ENCODE results near the gene PTX4. TPM values are rescaled to one million over a fixed set of nuclear protein-coding genes. Genes with fewer than 3 reads are reported as not detected.

PTX4 gene
- total and polyA plus RNA-seq, 5 donors from 2014 or later, result not detected

DNA sequence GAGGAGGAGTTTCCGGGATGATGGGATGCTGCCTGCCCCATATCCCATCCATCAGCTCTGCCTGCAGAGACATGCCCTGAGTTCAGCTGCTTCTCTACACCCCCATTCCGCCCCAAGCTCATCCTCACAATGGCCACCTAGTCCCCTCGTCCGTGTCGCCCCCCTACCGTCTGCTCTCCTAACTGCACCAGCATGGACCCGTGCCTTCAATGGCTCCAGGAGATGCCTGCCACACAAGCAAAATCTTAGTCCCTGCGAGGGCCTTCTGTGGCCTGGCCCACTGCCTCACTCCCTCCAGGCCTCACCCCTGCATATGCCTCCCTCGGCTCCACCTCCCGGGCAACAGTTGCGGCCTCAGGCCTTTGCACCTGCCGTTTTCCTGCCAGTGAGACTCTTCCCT, 2.6 kb upstream of the PTX4 start:
- Histone ChIP-seq H3K36me3 (ENCODE audit: control insufficient read depth, insufficient read depth, low read length) (no peaks in the 10 kb centered on the region), H3K27me3 (ENCODE audit: control insufficient read depth, insufficient read depth, low read length) (no peaks in the 10 kb centered on the region), H3K9me3 (ENCODE audit: control insufficient read depth in 2 of 2, low read length in 2 of 2) (no peaks in the 10 kb centered on the region), H3K27ac (ENCODE audit: insufficient read depth, low read length, poor library complexity, severe bottlenecking) (no peak overlapping the region), H3K4me3 (ENCODE audit: low read depth, low read length) (no peak overlapping the region), H3K4me1 (ENCODE audit: control insufficient read depth, insufficient read depth, low read length, poor library complexity, severe bottlenecking) (peaks cover 20% of the 10 kb centered on the region)
- no peaks in the 10 kb centered on the region for H3K36me3 Mint-ChIP-seq
- no peaks in the 10 kb centered on the region for H3K27me3 Mint-ChIP-seq
- no peaks in the 10 kb centered on the region for H3K9me3 Mint-ChIP-seq
- H3K4me1 Mint-ChIP-seq, result peaks cover 5 to 21% (median 7%) of the 10 kb centered on the region in 4 donors
- DNase-seq (no peak), ATAC-seq (ENCODE audit: low read depth in 2 of 2) (no peak)
- H3K27ac Mint-ChIP-seq, result peak overlapping the region in 1 of 3 donors; percentile 14
- H3K4me3 Mint-ChIP-seq, result peak overlapping the region in 1 of 4 donors; percentile 36

DNA sequence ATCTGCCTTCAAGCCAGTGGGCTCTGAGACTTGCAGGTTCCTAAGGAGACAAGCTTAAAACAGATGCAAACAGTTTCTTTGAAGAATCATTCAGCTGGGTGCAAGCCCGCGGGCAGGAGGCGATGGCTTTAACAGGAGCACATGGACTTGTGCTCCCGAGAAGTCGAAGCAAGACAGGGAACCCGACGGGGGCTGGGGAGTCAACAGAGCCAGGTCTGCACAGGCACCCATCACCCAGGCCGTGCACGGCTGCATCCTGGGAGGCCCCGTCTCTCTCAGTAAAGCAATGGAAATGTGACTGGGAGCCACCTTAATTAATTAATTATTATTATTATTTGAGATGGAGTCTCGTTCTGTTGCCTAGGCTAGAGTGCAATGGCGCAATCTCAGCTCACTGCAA, 333 bp upstream of the PTX4 start:
- no peak overlapping the region for H3K27ac Mint-ChIP-seq
- Histone ChIP-seq H3K4me1 (ENCODE audit: control insufficient read depth, insufficient read depth, low read length, poor library complexity, severe bottlenecking) (peaks cover 14% of the 10 kb centered on the region), H3K9me3 (ENCODE audit: control insufficient read depth in 2 of 2, low read length in 2 of 2) (no peaks in the 10 kb centered on the region), H3K4me3 (ENCODE audit: low read depth, low read length) (no peak overlapping the region), H3K36me3 (ENCODE audit: control insufficient read depth, insufficient read depth, low read length) (no peaks in the 10 kb centered on the region), H3K27me3 (ENCODE audit: control insufficient read depth, insufficient read depth, low read length) (no peaks in the 10 kb centered on the region), H3K27ac (ENCODE audit: insufficient read depth, low read length, poor library complexity, severe bottlenecking) (no peak overlapping the region)
- no peak overlapping the region for H3K4me3 Mint-ChIP-seq
- H3K36me3 Mint-ChIP-seq, result no peaks in the 10 kb centered on the region
- H3K27me3 Mint-ChIP-seq, result no peaks in the 10 kb centered on the region
- no peaks in the 10 kb centered on the region for H3K9me3 Mint-ChIP-seq
- DNase-seq, result no peak
- no peak for ATAC-seq (ENCODE audit: low read depth in 2 of 2)
- H3K4me1 Mint-ChIP-seq, result peaks cover 5 to 18% (median 7%) of the 10 kb centered on the region in 4 donors

DNA sequence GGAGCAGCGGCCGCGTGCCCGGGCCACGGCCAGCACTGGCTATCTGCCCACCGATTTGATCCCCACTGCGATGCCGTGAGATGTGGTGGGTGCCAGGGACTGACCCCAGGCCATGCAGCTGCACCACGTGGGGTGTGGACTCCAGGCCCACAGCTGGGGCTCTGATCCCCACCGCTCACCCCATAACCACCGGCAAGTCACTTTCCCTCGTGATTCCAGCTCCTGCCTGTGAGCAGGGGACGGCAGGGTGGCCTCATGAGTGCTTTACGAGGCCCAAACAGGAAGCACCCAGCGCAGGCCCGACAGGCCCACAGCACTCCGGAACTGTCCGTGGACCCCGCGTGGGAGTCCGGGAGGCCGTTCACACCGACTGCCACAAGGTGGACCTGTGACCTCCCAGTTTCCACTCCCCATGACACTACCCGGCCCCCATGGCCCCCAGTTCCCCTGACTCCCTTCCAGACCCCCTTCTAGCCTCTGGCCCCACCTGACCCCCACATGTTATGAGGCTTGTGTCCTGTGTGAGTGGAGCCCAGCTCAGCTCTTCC, 616 bp downstream of the PTX4 start:
- ATAC-seq (ENCODE audit: low read depth in 2 of 2), result no peak
- H3K9me3 ChIP-seq (ENCODE audit: control insufficient read depth in 2 of 2, low read length in 2 of 2), result no peaks in the 10 kb centered on the region
- no peaks in the 10 kb centered on the region for H3K27me3 ChIP-seq (ENCODE audit: control insufficient read depth, insufficient read depth, low read length)
- no peaks in the 10 kb centered on the region for H3K27me3 Mint-ChIP-seq
- no peak overlapping the region for H3K27ac Mint-ChIP-seq
- H3K9me3 Mint-ChIP-seq, result no peaks in the 10 kb centered on the region
- no peak overlapping the region for H3K27ac ChIP-seq (ENCODE audit: insufficient read depth, low read length, poor library complexity, severe bottlenecking)
- H3K36me3 Mint-ChIP-seq, result no peaks in the 10 kb centered on the region
- H3K4me1 Mint-ChIP-seq, result peaks cover 5 to 16% (median 7%) of the 10 kb centered on the region in 4 donors
- H3K4me3 Mint-ChIP-seq, result peak overlapping the region in 1 of 4 donors; percentile 35
- no peaks in the 10 kb centered on the region for H3K36me3 ChIP-seq (ENCODE audit: control insufficient read depth, insufficient read depth, low read length)
- no peak overlapping the region for H3K4me3 ChIP-seq (ENCODE audit: low read depth, low read length)
- no peak for DNase-seq
- H3K4me1 ChIP-seq (ENCODE audit: control insufficient read depth, insufficient read depth, low read length, poor library complexity, severe bottlenecking), result peaks cover 9% of the 10 kb centered on the region

DNA sequence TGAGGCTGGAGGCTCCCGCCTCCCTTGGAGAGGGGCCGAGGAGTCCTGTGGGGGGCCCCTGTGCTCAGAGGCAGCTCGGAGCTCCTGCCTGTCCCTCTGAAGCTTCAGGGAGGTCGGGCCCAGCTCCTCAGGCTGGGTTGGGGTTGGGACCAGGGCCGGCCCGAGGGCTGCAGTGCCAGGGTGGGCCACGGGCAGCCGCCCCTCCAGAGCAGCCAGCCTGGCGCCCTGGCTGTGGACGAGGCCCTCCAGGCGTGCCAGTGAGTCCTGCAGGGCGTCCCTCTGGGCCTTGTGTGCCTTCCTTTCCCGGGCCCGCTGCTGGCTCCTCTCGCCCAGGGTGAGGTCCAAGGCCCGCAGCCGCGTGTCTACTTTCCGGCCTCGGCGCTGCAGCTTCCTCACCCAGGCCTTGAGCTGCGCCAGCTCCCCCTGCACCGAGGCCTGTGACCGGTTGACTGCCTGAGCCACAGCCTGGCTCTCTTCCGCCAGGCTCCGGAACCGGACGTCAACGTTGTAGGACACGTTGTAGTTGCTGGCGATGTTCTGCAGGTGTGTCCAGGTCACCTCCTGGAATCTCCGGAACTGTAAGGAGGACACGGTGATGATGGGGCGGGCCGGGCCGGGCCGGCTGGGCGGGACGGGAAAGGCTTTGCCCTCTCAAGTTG, 1.2 kb downstream of the PTX4 start:
- no peak for DNase-seq
- no peak overlapping the region for H3K27ac ChIP-seq (ENCODE audit: insufficient read depth, low read length, poor library complexity, severe bottlenecking)
- peaks cover 4% of the 10 kb centered on the region for H3K4me1 ChIP-seq (ENCODE audit: control insufficient read depth, insufficient read depth, low read length, poor library complexity, severe bottlenecking)
- H3K27me3 Mint-ChIP-seq, result no peaks in the 10 kb centered on the region
- H3K4me1 Mint-ChIP-seq, result peaks cover 1 to 11% (median 2%) of the 10 kb centered on the region in 4 donors
- H3K9me3 Mint-ChIP-seq, result no peaks in the 10 kb centered on the region
- no peak overlapping the region for H3K27ac Mint-ChIP-seq
- no peaks in the 10 kb centered on the region for H3K9me3 ChIP-seq (ENCODE audit: control insufficient read depth in 2 of 2, low read length in 2 of 2)
- H3K27me3 ChIP-seq (ENCODE audit: control insufficient read depth, insufficient read depth, low read length), result no peaks in the 10 kb centered on the region
- H3K36me3 ChIP-seq (ENCODE audit: control insufficient read depth, insufficient read depth, low read length), result no peaks in the 10 kb centered on the region
- no peak overlapping the region for H3K4me3 ChIP-seq (ENCODE audit: low read depth, low read length)
- no peak overlapping the region for H3K4me3 Mint-ChIP-seq
- H3K36me3 Mint-ChIP-seq, result no peaks in the 10 kb centered on the region
- ATAC-seq (ENCODE audit: low read depth in 2 of 2), result no peak

DNA sequence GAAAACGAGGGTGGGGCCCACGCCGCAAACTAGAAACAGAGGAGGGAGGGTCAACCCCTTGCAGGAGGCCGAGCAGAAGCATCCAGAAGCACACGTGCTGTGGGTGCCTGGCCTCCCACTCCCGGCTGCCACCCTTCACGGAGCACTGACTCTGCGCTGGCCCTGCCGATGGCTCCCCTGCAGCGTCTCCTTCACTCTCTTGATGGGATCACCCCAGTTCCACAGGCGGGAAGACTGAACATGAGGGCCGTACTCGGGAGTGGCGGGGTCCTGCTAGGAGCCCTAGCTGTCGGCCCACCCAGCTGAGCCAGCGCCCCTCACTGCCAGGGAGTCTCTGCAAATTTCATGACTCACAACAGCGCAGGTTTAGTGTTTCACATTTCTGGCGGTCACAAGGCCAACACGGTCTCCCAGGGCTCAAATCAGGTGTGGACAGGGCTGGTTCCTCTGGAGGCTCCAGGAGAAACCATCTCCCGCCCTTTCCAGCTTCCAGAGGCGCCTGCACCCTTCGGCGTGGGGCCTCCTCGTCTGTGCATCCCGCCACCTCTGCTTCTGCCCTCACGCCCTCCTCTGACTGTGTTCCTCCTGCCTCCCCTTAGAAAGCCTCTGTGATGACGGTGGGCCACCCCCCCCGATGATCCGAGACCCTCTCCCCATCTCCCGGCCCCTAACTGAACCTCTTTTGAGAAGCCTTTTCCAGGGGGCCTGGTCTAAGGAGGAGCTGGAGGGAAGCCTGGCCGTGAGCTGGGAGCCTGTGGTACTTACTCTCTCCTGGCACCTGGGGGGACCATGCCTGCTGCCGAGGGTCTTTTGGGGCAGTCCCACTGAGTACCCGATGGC, 2.0 kb downstream of the PTX4 start:
- Mint-ChIP-seq H3K27ac (no peak overlapping the region), H3K27me3 (peaks cover 6% of the 10 kb centered on the region), H3K36me3 (no peaks in the 10 kb centered on the region), H3K4me3 (no peak overlapping the region), H3K9me3 (no peaks in the 10 kb centered on the region), H3K4me1 (peaks cover 0 to 5% (median 0%) of the 10 kb centered on the region in 4 donors)
- no peaks in the 10 kb centered on the region for H3K36me3 ChIP-seq (ENCODE audit: control insufficient read depth, insufficient read depth, low read length)
- no peak overlapping the region for H3K4me3 ChIP-seq (ENCODE audit: low read depth, low read length)
- no peaks in the 10 kb centered on the region for H3K27me3 ChIP-seq (ENCODE audit: control insufficient read depth, insufficient read depth, low read length)
- H3K4me1 ChIP-seq (ENCODE audit: control insufficient read depth, insufficient read depth, low read length, poor library complexity, severe bottlenecking), result no peaks in the 10 kb centered on the region
- DNase-seq (no peak), ATAC-seq (ENCODE audit: low read depth in 2 of 2) (no peak)
- H3K27ac ChIP-seq (ENCODE audit: insufficient read depth, low read length, poor library complexity, severe bottlenecking), result no peak overlapping the region
- no peaks in the 10 kb centered on the region for H3K9me3 ChIP-seq (ENCODE audit: control insufficient read depth in 2 of 2, low read length in 2 of 2)

DNA sequence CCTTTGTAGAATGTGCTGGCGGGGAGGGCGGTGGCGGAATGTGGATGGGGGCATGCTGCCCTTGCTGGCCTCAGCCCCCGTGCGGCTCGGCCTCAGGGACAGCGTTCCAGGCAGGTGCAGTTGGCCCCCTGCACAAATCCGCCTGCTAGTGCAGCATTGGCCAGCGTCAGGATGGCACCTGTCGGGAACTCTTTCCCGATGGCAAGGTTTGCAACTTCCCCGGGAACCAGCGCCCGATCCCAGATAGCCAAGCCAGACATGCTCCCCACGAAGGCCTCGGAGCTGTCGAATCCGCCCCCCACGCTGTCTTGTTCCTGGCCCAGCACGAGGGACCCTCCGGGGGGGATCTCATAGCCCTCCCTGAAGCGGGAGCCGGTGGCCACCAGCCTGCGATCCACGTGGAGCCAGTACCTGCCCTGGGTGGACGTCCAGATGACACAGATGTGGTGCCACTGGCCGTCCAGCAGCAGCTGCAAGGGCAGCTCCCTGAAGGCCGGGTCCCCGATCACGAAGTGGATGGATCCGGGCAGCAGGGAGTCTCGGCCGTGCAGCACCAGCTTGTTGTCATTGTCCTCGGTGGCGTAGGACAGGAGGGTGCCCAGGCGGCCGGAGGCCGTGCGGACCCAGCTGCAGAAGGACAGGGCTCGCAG, 2.8 kb downstream of the PTX4 start:
- Histone ChIP-seq H3K36me3 (ENCODE audit: control insufficient read depth, insufficient read depth, low read length) (no peaks in the 10 kb centered on the region), H3K4me3 (ENCODE audit: low read depth, low read length) (no peak overlapping the region), H3K9me3 (ENCODE audit: control insufficient read depth in 2 of 2, low read length in 2 of 2) (no peaks in the 10 kb centered on the region), H3K27me3 (ENCODE audit: control insufficient read depth, insufficient read depth, low read length) (no peaks in the 10 kb centered on the region), H3K4me1 (ENCODE audit: control insufficient read depth, insufficient read depth, low read length, poor library complexity, severe bottlenecking) (no peaks in the 10 kb centered on the region), H3K27ac (ENCODE audit: insufficient read depth, low read length, poor library complexity, severe bottlenecking) (no peak overlapping the region)
- no peak overlapping the region for H3K4me3 Mint-ChIP-seq
- no peak for ATAC-seq (ENCODE audit: low read depth in 2 of 2)
- peaks cover 0 to 5% (median 0%) of the 10 kb centered on the region in 4 donors for H3K4me1 Mint-ChIP-seq
- DNase-seq, result no peak
- H3K36me3 Mint-ChIP-seq, result no peaks in the 10 kb centered on the region
- H3K27me3 Mint-ChIP-seq, result peaks cover 10% of the 10 kb centered on the region
- no peaks in the 10 kb centered on the region for H3K9me3 Mint-ChIP-seq
- no peak overlapping the region for H3K27ac Mint-ChIP-seq

DNA sequence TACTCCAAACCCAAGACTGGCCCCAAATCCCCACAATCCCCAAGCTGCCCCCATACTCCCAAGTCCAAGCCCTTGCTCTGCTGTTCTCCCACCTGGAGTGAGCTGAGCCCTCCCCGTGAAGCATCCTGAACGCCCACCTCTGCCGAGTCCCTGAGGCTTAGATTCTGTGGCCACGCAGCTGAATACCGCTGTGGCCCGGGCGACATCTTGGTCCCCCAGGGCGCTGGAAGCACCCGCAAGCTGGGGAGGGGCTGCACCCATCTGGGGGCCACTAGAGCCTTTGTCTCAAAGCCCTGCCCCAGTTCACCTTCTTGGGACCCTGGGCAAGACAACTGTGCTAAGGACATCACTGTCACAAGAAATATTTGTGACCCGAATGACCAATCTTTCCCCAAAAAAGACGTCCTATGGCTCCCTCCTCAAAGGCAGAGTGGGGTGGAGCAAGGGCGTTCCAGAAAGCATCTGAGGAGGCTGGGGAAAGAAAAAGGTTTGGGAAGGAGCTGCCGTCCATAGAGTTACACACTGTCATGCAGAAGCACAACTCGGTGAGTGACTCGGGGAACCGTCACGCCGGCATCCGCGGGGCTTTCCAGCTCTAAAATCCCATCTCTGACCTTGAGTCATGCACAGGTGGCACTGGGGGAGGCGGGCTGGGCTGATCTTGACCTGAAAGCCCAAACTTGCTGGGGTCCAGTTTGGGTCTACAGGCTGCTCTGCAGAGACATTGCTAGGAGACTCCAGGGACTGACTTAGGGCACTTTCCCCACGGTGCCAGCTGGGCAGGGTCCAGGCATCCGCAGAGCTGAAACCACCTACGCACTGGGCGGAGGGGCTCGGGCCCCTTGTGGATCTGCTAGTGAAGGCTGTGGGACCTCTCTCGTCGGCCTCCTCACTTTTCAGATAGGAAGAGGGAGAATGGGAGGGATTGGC, 6.6 kb downstream of the PTX4 start:
- H3K4me3 Mint-ChIP-seq, result no peak overlapping the region
- H3K27me3 ChIP-seq (ENCODE audit: control insufficient read depth, insufficient read depth, low read length), result no peaks in the 10 kb centered on the region
- no peaks in the 10 kb centered on the region for H3K4me1 ChIP-seq (ENCODE audit: control insufficient read depth, insufficient read depth, low read length, poor library complexity, severe bottlenecking)
- no peak overlapping the region for H3K27ac Mint-ChIP-seq
- H3K9me3 Mint-ChIP-seq, result peaks cover 0 to 1% (median 0%) of the 10 kb centered on the region in 7 donors
- no peaks in the 10 kb centered on the region for H3K9me3 ChIP-seq (ENCODE audit: control insufficient read depth in 2 of 2, low read length in 2 of 2)
- ATAC-seq (ENCODE audit: low read depth in 2 of 2) (no peak), DNase-seq (no peak)
- no peaks in the 10 kb centered on the region for H3K36me3 Mint-ChIP-seq
- H3K4me1 Mint-ChIP-seq, result no peaks in the 10 kb centered on the region
- H3K27ac ChIP-seq (ENCODE audit: insufficient read depth, low read length, poor library complexity, severe bottlenecking), result no peak overlapping the region
- H3K27me3 Mint-ChIP-seq, result peaks cover 12% of the 10 kb centered on the region
- H3K4me3 ChIP-seq (ENCODE audit: low read depth, low read length), result no peak overlapping the region
- H3K36me3 ChIP-seq (ENCODE audit: control insufficient read depth, insufficient read depth, low read length), result no peaks in the 10 kb centered on the region

Data from CD4-positive, CD25-positive, alpha-beta regulatory T cell (primary cell).